ENCODE measurements around the gene LRRC46. TPM values are rescaled to one million over a fixed set of nuclear protein-coding genes. Genes with fewer than 3 reads are reported as not detected.

Gene LRRC46
- total and polyA plus RNA-seq, 10 of the 15 experiments (the other 5 are each of a cell fraction or from before 2014, with no cell fraction given): 0.15 to 1.8 (median 0.38) TPM; not detected in 1

- Histone ChIP-seq H2AFZ (ENCODE audit: control insufficient read depth, low read depth, low read length) (no peak overlapping the region), H3K36me3 (ENCODE audit: control insufficient read depth in 2 of 2, insufficient read depth in 2 of 2, low read length in 1 of 2) (no peaks in the 10 kb centered on the region), H3K4me3 (no peak overlapping the region), H3K27me3 (replicated peaks in 1 of 2; ENCODE audit: control insufficient read depth in 2 of 2, insufficient read depth in 2 of 2, low read length in 1 of 2) (peaks cover under 1 to 10% of the 10 kb centered on the region in 2 experiments), H3K27ac (ENCODE audit: control insufficient read depth, insufficient read depth) (no peak overlapping the region), H4K20me1 (ENCODE audit: control insufficient read depth, insufficient read depth) (no peaks in the 10 kb centered on the region), H3K4me1 (ENCODE audit: control insufficient read depth, insufficient read depth, low read length) (peaks cover 6% of the 10 kb centered on the region; the same call in 1 of the 2 replicates), H3K79me2 (ENCODE audit: control insufficient read depth, insufficient read depth, low read length) (no peaks in the 10 kb centered on the region), H3K9ac (ENCODE audit: control insufficient read depth, insufficient read depth, low read length) (no peak overlapping the region), H3K9me3 (replicated peaks; ENCODE audit: control insufficient read depth, insufficient read depth, low read length) (no peaks in the 10 kb centered on the region), H3K4me2 (ENCODE audit: control insufficient read depth, insufficient read depth) (no peak overlapping the region)
- ChIA-PET RAD21 (ENCODE audit: unreplicated experiment) (no interaction called here), SMC1A (ENCODE audit: uncharacterized antibody, unreplicated experiment) (interaction anchor here (1.2 kb wide), 1 partner anchor 31 kb away, joined by 3 read pairs; no protein-coding TSS in a partner anchor), POLR2A (interaction anchor here (0.7 kb wide), 1 partner anchor 9 kb away, joined by 3 read pairs; no protein-coding TSS in a partner anchor), CTCF (interaction anchor here (1.1 to 1.8 kb wide), 2 partner anchors 29 to 31 kb away, joined by 3 to 9 read pairs; no protein-coding TSS in a partner anchor)
- TF ChIP-seq NBN (IDR thresholded peaks at IDR 0.05) (no peak), REST (IDR thresholded peaks at IDR 0.05; ENCODE audit: low read depth, low read length) (no peak), BCL11A (IDR thresholded peaks at IDR 0.05; ENCODE audit: low read depth, low read length) (no peak), HDAC2 (IDR thresholded peaks at IDR 0.05) (no peak), PBX3 (IDR thresholded peaks at IDR 0.05; ENCODE audit: insufficient replicate concordance, low read depth, low read length) (no peak), LARP7 (IDR thresholded peaks at IDR 0.05) (no peak)
- FAIRE-seq (no peak), ATAC-seq (no peak), DNase-seq (ENCODE audit: low read depth, low spot score) (no peak)
- BruUV-seq (replicated peaks): no TSS peak
- in situ Hi-C loops (cut with MboI) (no loop called here), intact Hi-C loops (cut with micrococcal nuclease; ENCODE audit: unreplicated experiment) (no loop called here)
- 43% methylated on average over 4 of the region's 4 CpGs for WGBS (ENCODE audit: insufficient coverage, insufficient replicate concordance, low lambda C conversion rate, missing lambda C conversion rate)
Observed at GRCh38 chr17:47873200-47874090, 42.0 kb downstream of the LRRC46 start.
